B cell (primary cell): Measurements from ENCODE around the gene MGAT4C. TPM values are rescaled to one million over a fixed set of nuclear protein-coding genes. Genes with fewer than 3 reads are reported as not detected.
"Not testable (repeated sequence)": the region's sequence is repeated elsewhere in the genome, so short reads cannot be mapped to it uniquely, and the experiment has no call there.

Source experiments
- ATAC-seq: fragments of 200-7000 bp; cut with Tn5 transposase; one replicate; pipeline ENCODE4 v1.10.0; 2021; ENCODE audit warnings: low read depth, mild to moderate bottlenecking, moderate number of reproducible peaks, moderate library complexity
- CTCF ChIA-PET: fragments of 350-600 bp; sonication (Branson Sonifier 250); formaldehyde crosslinking; loops from one replicate; lab custom pipeline; 2021; ENCODE audit warnings: antibody characterized with exemption, inconsistent platforms; lab: Charles Lee
- POLR2A ChIA-PET: fragments of 350-600 bp; sonication (Branson Sonifier 250); formaldehyde crosslinking; loops from one replicate; lab custom pipeline; 2021; ENCODE audit warnings: antibody characterized with exemption; lab: Charles Lee
- DNase-seq: peaks from one replicate; pipeline ENCODE4 v3.0.0; 2013
- H2AFZ ChIP-seq: 2 replicates; pipeline ENCODE4 v1.6.1; 2012; ENCODE audit warnings: mild to moderate bottlenecking, low read depth, low read length; ENCODE audit not compliant: insufficient read depth, poor library complexity, severe bottlenecking
- H3K27ac ChIP-seq, 2 donors: 1 replicate in 1 of 2; 2 replicates in 1 of 2; pipeline ENCODE4 v1.5.1; 2012 to 2013; ENCODE audit warnings: low read length in 2 of 2, mild to moderate bottlenecking in 2 of 2, moderate library complexity in 1 of 2
- H3K27me3 ChIP-seq, 4 experiments: fragments of 200-600 bp in 1 of 4; sonication (generic) in 1 of 4; replicated peaks in 1 of 4; 1 replicate in 2 of 4; 2 replicates in 2 of 4; pipeline versions ENCODE4 v1.6.1 to v1.7.0; 2013 to 2016; ENCODE audit warnings: low read length in 3 of 4, mild to moderate bottlenecking in 2 of 4, mixed read lengths in 1 of 4, moderate library complexity in 1 of 4; ENCODE audit not compliant: insufficient read depth in 4 of 4, control insufficient read depth in 3 of 4; ENCODE audit errors: control extremely low read depth in 1 of 4
- H3K36me3 ChIP-seq, 2 experiments: replicated peaks in 1 of 2; 1 replicate in 1 of 2; 2 replicates in 1 of 2; pipeline versions ENCODE4 v1.6.1 to v1.7.1; 2013; ENCODE audit warnings: low read length in 1 of 2; ENCODE audit not compliant: insufficient read depth in 2 of 2, control insufficient read depth in 1 of 2; ENCODE audit errors: control extremely low read depth in 1 of 2, extremely low read depth in 1 of 2
- H3K4me1 ChIP-seq, 2 donors: fragments of 200-600 bp in 1 of 2; sonication (generic) in 1 of 2; 1 replicate in 1 of 2; 2 replicates in 1 of 2; pipeline versions ENCODE4 v1.5.1 to v1.6.1; 2013 to 2017; ENCODE audit warnings: low read length in 2 of 2; ENCODE audit not compliant: control insufficient read depth in 2 of 2, insufficient read depth in 2 of 2
- H3K4me2 ChIP-seq: replicated peaks from 2 replicates; pipeline ENCODE3; 2012; ENCODE audit warnings: mild to moderate bottlenecking, low read depth, low read length; ENCODE audit not compliant: poor library complexity, severe bottlenecking
- H3K4me3 ChIP-seq, 5 experiments: fragments of 200-600 bp in 1 of 5; sonication (generic) in 1 of 5; 1 replicate in 3 of 5; 2 replicates in 2 of 5; pipeline versions ENCODE4 v1.5.1 to v1.7.0; 2011 to 2016; ENCODE audit warnings: low read length in 4 of 5, mild to moderate bottlenecking in 4 of 5, low read depth in 2 of 5, control low read depth in 1 of 5, moderate library complexity in 1 of 5; ENCODE audit not compliant: insufficient read depth in 1 of 5; ENCODE audit errors: control extremely low read depth in 1 of 5, extremely low read depth in 1 of 5
- H3K79me2 ChIP-seq: fragments of 200-600 bp; sonication (generic); one replicate; pipeline ENCODE4 v1.6.0; 2016; ENCODE audit warnings: low read length; ENCODE audit not compliant: control insufficient read depth, insufficient read depth
- H3K9ac ChIP-seq: fragments of 200-600 bp; sonication (generic); 2 replicates; pipeline ENCODE4 v1.6.1; 2017; ENCODE audit warnings: mild to moderate bottlenecking, low read length, moderate library complexity
- H3K9me3 ChIP-seq, 3 donors: one replicate each; pipeline versions ENCODE4 v1.6.1 to v1.7.1; 2013; ENCODE audit warnings: low read length in 2 of 3; ENCODE audit not compliant: control insufficient read depth in 2 of 3, insufficient read depth in 1 of 3; ENCODE audit errors: control extremely low read depth in 1 of 3
- H4K20me1 ChIP-seq: 2 replicates; pipeline ENCODE4 v1.6.0; 2012; ENCODE audit warnings: mild to moderate bottlenecking, low read length; ENCODE audit not compliant: insufficient read depth, control insufficient read depth, poor library complexity, severe bottlenecking
- H3K27ac Mint-ChIP-seq: one replicate; pipeline ENCODE4 v1.8.0; 2021; ENCODE audit warnings: mixed read lengths
- H3K27me3 Mint-ChIP-seq: one replicate; pipeline ENCODE4 v1.8.0; 2021; ENCODE audit warnings: mixed read lengths
- H3K4me1 Mint-ChIP-seq: one replicate; pipeline ENCODE4 v1.8.0; 2021; ENCODE audit warnings: mixed read lengths
- H3K4me3 Mint-ChIP-seq: one replicate; pipeline ENCODE4 v1.8.0; 2021; ENCODE audit warnings: mixed read lengths
- H3K9me3 Mint-ChIP-seq: one replicate; pipeline ENCODE4 v1.8.0; 2022; ENCODE audit warnings: mixed read lengths; ENCODE audit not compliant: insufficient read depth
- CTCF ChIP-seq: fragments of 200-600 bp; IDR thresholded peaks from one replicate; pipeline ENCODE4 v1.8.0; 2022; ENCODE audit warnings: antibody characterized with exemption, mild to moderate bottlenecking
- EZH2 ChIP-seq: IDR thresholded peaks from 2 replicates; pipeline ENCODE4 v1.6.1; 2012; ENCODE audit warnings: borderline replicate concordance, low read depth, mild to moderate bottlenecking, moderate library complexity, low read length; ENCODE audit not compliant: insufficient read depth, poor library complexity, severe bottlenecking
- WGBS: methylation state at CpG from one replicate; pipeline ENCODE4 v1.1.5; 2013; ENCODE audit warnings: missing lambda C conversion rate; ENCODE audit not compliant: insufficient coverage; 5-methylcytosine and 5-hydroxymethylcytosine counted together
- intact Hi-C: fragments of 100-400 bp; cut with micrococcal nuclease; formaldehyde crosslinking; loops from one replicate; pipeline ENCODE4 v1.10.0; 2022
- polyA plus RNA-seq: library from polyadenylated mRNA; depleted of rRNA; stranded (reverse); fragments of >200 nt; gene quantifications from 2 replicates; pipeline ENCODE4 v1.2.3, GENCODE V29; 2012
- total RNA-seq, 2 donors: library from RNA; stranded (reverse); fragments of 120-200 nt in 1 of 2; gene quantifications; 1 replicate in 1 of 2; 2 replicates in 1 of 2; pipeline versions ENCODE4 v1.2.3 to v1.2.4, GENCODE V29; 2013 to 2022

The MGAT4C gene
- total and polyA plus RNA-seq, 2 donors (not counting 1 experiment from before 2014, with no cell fraction given): not detected

GRCh38 chr12:86081843-86082242 is 174.3 kb downstream of the MGAT4C start:
- Histone ChIP-seq H2AFZ (no peak overlapping the region), H3K9me3 (no peaks in the 10 kb centered on the region), H3K27me3 (no peaks in the 10 kb centered on the region), H3K79me2 (no peaks in the 10 kb centered on the region), H3K27ac (no peak overlapping the region), H3K4me3 (no peak overlapping the region), H3K9ac (no peak overlapping the region), H3K4me2 (no peak overlapping the region), H3K4me1 (no peaks in the 10 kb centered on the region), H4K20me1 (no peaks in the 10 kb centered on the region), H3K36me3 (no peaks in the 10 kb centered on the region)
- Mint-ChIP-seq H3K27me3 (no peaks in the 10 kb centered on the region), H3K9me3 (no peaks in the 10 kb centered on the region), H3K27ac (no peak overlapping the region), H3K4me1 (no peaks in the 10 kb centered on the region), H3K4me3 (no peak overlapping the region)
- intact Hi-C loops: no loop called here
- POLR2A ChIA-PET: no interaction called here
- DNase-seq: no peak
- TF ChIP-seq CTCF (no peak), EZH2 (no peak)
- CTCF ChIA-PET: no interaction called here
- no peak for ATAC-seq

GRCh38 chr12:86059052-86059451 is 197.1 kb downstream of the MGAT4C start:
- H3K9me3 ChIP-seq, H3K27ac ChIP-seq, H3K9ac ChIP-seq, H3K27me3 ChIP-seq, H2AFZ ChIP-seq, ATAC-seq, POLR2A ChIA-PET, H3K4me2 ChIP-seq, H3K4me1 Mint-ChIP-seq, DNase-seq, H3K27ac Mint-ChIP-seq, intact Hi-C loops, H3K79me2 ChIP-seq, H3K4me3 ChIP-seq, CTCF ChIA-PET, H3K27me3 Mint-ChIP-seq, H4K20me1 ChIP-seq, H3K4me1 ChIP-seq, H3K9me3 Mint-ChIP-seq, H3K36me3 ChIP-seq, H3K4me3 Mint-ChIP-seq: not testable (repeated sequence)
- 85% methylated on average over 3 of the region's 4 CpGs for WGBS
